Measurements from ENCODE around the gene MLH1. TPM values are rescaled to one million over a fixed set of nuclear protein-coding genes. Genes with fewer than 3 reads are reported as not detected.

The MLH1 gene
- total and polyA plus RNA-seq, 11 donors, result 26.0 to 58.4 (median 50.3) TPM

GRCh38 chr3:36981006-36981405 is 12.3 kb upstream of the MLH1 start:
- no peak overlapping the region for H3K27ac ChIP-seq
- no peak for DNase-seq
- peak in 1 of 4 donors; percentile 15 for ATAC-seq
- H3K4me1 ChIP-seq, result peaks cover 0 to 3% (median 0%) of the 10 kb centered on the region in 12 donors
- WGBS, 4 donors, result 88 to 95% (median 94%) methylated on average over 4 of the region's 4 CpGs
- no peak for TF ChIP-seq CTCF (IDR thresholded peaks at IDR 0.05)
- no peak for TF ChIP-seq POLR2A (IDR thresholded peaks at IDR 0.05)
- H3K36me3 ChIP-seq, result peaks cover 0 to 51% (median 41%) of the 10 kb centered on the region in 9 donors
- no peaks in the 10 kb centered on the region for H3K27me3 ChIP-seq
- no peak overlapping the region for H3K4me3 ChIP-seq
- intact Hi-C loops (cut with DNase I), result no loop called here
- H3K9me3 ChIP-seq, result peaks cover 0 to 10% (median 0%) of the 10 kb centered on the region in 12 donors

- ATAC-seq, result no peak
- 59 to 74% (median 66%) methylated on average over 2 of the region's 2 CpGs for WGBS, 4 donors
- DNase-seq, result no peak
- Histone ChIP-seq H3K36me3 (peaks cover 0 to 63% (median 52%) of the 10 kb centered on the region in 9 donors), H3K4me1 (peaks cover 0 to 48% (median 41%) of the 10 kb centered on the region in 12 donors), H3K4me3 (peak overlapping the region in 4 of 12 donors; percentile 72 to 83 (median 76)), H3K9me3 (no peaks in the 10 kb centered on the region), H3K27ac (peak overlapping the region in 3 of 12 donors; percentile 5 to 99 (median 99)), H3K27me3 (no peaks in the 10 kb centered on the region)
- intact Hi-C loops (cut with DNase I), result no loop called here
- TF ChIP-seq CTCF (IDR thresholded peaks at IDR 0.05) (no peak), POLR2A (IDR thresholded peaks at IDR 0.05) (no peak)
These were observed 5.0 kb upstream of the MLH1 start for GRCh38 chr3:36988356-36988755.

- intact Hi-C loops (cut with DNase I), result no loop called here
- no peak for ATAC-seq
- 52 to 71% (median 62%) methylated on average over 3 of the region's 3 CpGs for WGBS, 4 donors
- TF ChIP-seq CTCF (IDR thresholded peaks at IDR 0.05), result no peak
- TF ChIP-seq POLR2A (IDR thresholded peaks at IDR 0.05), result no peak
- Histone ChIP-seq H3K27ac (peak overlapping the region in 5 of 12 donors; percentile 1 to 99 (median 98)), H3K9me3 (no peaks in the 10 kb centered on the region), H3K4me1 (peaks cover 0 to 49% (median 43%) of the 10 kb centered on the region in 12 donors), H3K36me3 (peaks cover 0 to 56% (median 45%) of the 10 kb centered on the region in 9 donors), H3K4me3 (peak overlapping the region in 10 of 12 donors; percentile 63 to 83 (median 72)), H3K27me3 (no peaks in the 10 kb centered on the region)
- DNase-seq, result no peak
These were observed 4.3 kb upstream of the MLH1 start for GRCh38 chr3:36989005-36989404.

GRCh38 chr3:36989568-36989967 is 3.8 kb upstream of the MLH1 start:
- no peaks in the 10 kb centered on the region for H3K9me3 ChIP-seq
- intact Hi-C loops (cut with DNase I), result no loop called here
- H3K27me3 ChIP-seq, result no peaks in the 10 kb centered on the region
- peaks cover 0 to 51% (median 40%) of the 10 kb centered on the region in 9 donors for H3K36me3 ChIP-seq
- TF ChIP-seq POLR2A (IDR thresholded peaks at IDR 0.05), result no peak
- TF ChIP-seq CTCF (IDR thresholded peaks at IDR 0.05), result no peak
- H3K4me3 ChIP-seq, result peak overlapping the region in 11 of 12 donors; percentile 9 to 83 (median 72)
- H3K27ac ChIP-seq, result peak overlapping the region in 8 of 12 donors; percentile 1 to 99 (median 98)
- no peak for ATAC-seq
- peaks cover 3 to 55% (median 48%) of the 10 kb centered on the region in 12 donors for H3K4me1 ChIP-seq
- DNase-seq, result no peak

All from heart left ventricle (tissue), 16 donors.